D341Med (cell line): ENCODE measurements around the gene GPR146.

Experiments
- DNase-seq: peaks from one replicate; pipeline ENCODE4 v3.0.0; 2012; ENCODE audit warnings: low spot score

The GPR146 gene

DNA sequence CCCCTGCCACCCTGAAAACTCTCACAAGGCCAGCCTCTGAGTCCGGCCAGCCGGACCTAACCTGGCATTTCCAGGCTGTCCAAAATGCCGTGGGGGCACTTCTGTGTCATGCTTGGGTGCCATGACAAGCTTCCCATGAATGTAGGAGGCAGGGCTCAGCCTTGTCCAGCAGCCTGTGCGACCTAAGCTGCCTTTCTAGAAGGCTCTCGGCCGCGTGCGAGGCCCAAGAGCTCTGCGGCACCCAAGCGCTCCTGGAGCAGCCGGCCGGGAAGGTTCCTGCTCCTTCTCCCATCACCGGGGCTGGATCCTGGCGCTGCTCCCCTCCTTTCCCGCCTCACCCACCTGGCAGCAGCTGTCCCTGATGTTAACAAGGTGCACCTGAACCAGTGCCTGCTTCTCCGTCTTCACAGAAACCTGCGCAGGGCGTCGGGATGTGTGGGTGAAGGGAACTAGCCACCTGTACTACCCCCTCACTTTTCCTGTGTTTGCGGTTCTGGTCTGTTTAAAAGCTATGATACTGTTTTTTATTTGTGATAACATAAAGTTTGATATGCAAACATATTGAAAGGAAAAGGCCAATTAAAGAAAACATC, 49.7 kb downstream of the GPR146 start:
- DNase-seq = no peak

DNA sequence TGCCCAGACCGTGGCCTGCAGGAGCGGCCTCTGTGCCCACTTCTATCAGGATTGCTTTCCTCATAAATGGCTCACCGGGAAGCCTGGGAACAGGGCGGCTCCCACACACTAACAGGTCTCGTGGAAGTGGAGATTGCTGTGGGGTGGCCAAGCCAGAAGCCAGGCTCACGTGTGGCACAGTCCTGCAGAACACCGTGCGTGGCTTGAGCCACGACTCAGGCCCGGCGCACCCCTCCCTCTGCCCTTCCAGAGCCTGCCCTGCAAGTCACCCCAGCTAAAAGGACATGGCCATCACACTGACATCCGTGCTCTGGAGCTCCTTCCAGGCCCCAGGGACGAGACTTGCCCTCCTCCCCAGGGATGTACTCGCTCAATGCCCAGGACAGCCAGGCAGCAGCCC, 50.5 kb downstream of the GPR146 start:
- DNase-seq = no peak

DNA sequence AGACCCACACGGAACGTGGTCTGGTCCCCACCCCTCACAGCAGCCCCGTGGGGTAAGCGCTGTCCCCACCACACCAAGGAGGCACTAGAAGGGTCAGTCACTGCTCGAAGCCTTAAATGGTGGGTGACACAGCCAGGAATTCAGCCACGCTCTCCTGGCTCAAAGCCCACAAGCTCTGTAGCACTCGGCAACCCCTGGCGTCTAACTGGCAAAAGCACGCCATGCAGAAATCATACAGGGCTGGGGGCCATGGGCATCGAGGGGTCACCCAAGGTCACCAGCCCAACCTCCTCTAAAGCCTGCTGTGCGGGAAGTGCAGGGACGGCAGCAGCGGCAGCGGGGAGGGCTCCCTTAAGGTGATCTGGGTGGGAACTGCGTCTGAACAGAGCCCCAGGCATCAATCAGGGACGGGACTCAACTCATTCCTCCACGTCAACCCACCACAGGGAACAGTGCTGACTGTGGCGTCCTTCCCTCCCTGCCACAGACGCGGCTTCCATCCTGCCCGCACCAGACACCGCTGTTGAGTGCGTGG, 51.3 kb downstream of the GPR146 start:
- no peak for DNase-seq

GRCh38 chr7:1096156-1097119, 52.1 kb downstream of the GPR146 start:
- no peak for DNase-seq

DNA sequence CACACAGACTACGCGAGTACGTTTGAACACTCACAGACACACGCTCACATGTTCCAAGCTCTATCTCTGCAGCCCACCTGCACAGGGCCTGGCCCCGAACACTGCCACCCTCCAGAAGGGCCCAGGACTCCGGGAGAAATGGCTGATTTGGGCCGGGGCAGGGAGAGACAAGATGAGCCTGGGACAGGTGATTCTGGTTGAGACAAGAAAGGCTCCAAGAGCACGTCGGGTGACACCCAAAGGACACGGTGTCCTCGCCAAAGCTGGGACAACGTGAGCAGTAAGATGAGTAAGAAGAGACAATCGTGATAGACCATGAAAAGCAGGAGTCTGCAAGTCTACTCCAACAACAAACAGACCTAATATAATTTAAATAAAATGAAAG, 52.8 kb downstream of the GPR146 start:
- no peak for DNase-seq

DNA sequence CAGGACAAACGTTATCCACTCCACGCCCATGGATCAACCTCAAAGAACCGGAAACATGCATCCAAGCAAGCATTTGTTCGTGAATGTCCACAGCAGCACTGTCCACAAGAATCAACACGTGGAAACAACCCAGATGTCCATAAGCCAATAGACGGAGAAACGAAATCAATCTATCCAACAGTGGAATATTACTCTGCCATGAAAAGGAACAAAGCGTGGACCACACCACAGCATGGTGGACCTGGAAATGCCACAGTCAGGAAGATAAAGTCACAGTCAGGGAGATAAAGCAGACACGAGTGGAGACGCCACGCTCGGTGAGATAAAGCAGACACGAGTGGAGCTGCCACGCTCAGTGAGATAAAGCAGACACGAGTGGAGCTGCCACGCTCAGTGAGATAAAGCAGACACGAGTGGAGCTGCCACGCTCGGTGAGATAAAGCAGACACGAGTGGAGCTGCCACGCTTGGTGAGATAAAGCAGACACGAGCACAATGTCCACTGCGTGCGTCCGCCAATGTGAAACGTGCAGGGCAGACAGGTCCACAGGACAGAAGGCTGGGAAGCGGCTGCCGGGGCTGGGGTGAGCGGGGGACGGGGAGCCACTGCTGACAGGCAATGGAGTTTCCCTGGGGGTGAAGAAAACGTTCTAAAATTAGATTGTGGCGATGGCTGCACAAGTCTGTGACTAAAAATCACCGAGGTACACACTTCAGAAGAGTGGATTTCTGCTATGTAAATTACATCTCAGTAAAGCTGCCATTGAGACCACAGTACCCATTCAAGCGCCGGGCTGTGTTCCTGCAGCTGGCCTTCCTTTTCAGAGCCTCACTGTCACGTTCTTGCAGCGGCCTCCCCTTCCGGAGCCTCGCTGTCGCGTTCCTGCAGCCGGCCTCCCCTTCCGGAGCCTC, 54.2 kb downstream of the GPR146 start:
- no peak for DNase-seq

- DNase-seq = no peak
Observed at GRCh38 chr7:1099154-1099542, 54.8 kb downstream of the GPR146 start.

DNA sequence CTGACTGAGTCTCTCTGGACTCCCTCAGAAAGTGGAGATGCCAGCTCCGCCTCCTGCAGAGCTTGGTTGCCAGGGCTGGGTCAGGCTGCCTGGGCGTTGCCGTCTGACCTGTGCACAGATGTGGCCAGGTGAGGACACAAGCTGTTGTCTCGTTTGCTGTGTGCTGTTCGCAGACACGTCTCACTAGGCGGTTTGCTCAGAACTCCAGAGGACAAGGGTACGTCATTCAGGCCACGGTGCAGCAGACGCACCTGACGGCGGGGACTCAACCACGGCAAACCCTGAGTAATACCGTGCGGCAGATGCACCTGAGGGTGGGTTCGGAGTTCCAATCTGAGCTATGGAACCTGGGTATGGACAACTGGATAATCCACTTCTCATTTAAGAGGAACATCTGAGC, 55.3 kb downstream of the GPR146 start:
- no peak for DNase-seq

DNA sequence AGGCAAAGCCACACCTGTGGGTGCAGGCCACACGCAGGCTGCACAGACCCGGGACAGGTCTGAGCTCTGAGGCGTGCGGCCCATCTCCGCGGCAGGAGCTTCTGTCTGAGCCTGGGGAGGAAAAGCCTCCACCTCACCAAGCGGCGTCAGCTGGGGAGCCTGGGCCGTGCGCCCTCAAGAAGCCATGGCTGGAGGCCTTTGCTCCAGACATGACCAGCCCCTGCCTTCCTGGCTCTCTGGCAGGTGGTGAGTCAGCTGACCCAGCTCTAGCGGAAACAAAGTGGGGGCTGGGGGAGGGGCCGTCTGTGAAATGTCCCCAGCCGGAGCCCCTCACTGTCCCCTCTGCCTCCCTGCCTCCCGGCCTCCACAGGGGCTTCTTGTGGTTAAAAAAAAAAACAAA, 56.0 kb downstream of the GPR146 start:
- DNase-seq = no peak

DNA sequence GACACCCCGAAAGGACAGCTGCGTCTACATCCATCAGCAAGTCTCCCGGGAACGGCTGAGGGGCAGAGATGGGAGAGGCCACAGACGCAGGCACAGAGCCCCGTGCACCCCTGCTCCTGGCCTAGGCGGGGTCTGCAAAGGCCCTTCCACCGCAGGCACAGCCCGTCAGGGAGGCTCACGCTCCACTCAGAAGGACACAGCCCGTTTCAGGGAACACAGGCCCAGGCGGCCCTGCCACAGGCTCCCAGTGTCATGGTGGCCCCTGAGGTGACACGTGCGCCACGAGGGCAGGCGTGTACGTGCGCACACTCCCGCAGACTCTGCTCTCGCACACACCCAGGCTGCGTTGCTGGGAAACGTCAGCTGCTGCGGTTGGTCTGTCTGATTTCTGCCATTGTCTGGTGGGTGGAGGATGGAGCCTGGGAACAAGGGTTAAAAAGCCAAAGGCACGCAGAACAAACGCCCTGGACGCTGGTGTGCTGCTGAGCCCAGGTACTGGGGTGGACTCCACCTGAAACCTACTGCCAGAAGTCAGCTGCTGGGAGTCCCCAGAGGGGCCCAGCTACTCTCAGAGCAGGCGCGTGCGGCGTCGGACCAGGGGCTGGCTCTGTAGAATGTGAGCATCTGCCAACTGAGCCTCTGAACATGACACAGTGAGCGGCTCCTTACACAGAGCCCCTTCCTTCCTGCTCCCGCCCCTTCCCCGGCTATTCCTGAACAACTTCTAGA, 56.7 kb downstream of the GPR146 start:
- no peak for DNase-seq

- DNase-seq = no peak
Observed at GRCh38 chr7:1101563-1102431, 57.5 kb downstream of the GPR146 start.

DNA sequence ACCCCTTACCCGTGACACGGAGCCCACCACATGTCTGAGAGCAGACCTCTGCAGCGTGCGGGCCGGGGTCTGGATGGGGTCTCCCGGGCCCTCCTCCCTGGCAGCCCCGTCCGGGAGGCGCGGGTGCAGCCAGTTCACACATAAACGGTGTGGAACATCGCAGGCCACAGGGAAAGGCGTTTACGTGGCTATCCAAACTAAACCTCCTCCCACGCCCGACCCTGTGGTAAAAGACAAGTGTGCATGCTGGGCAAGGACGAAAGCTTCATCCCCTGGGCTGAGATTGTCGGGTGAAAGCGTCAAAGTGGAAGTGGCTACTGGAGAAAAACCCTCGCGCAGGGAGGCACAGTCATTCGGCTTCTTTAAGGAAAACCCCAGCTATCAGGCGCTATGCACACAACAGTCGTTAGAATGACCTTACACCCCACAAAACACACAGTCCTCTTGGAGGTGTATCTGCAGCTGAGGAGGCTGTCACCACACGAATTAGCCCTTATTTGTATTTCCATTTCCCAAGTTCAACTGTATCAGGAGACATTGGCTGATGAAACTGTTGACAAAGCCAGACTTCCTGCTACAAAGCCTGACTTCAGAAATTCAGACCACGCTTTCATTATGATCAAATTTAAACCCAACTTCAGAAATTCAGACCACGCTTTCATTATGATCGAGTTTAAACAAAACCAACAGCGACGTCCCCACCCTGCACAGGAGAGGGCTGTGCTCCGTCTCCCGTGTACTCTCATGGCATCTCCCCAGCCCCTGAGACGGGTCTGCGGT, 58.9 kb downstream of the GPR146 start:
- no peak for DNase-seq

DNA sequence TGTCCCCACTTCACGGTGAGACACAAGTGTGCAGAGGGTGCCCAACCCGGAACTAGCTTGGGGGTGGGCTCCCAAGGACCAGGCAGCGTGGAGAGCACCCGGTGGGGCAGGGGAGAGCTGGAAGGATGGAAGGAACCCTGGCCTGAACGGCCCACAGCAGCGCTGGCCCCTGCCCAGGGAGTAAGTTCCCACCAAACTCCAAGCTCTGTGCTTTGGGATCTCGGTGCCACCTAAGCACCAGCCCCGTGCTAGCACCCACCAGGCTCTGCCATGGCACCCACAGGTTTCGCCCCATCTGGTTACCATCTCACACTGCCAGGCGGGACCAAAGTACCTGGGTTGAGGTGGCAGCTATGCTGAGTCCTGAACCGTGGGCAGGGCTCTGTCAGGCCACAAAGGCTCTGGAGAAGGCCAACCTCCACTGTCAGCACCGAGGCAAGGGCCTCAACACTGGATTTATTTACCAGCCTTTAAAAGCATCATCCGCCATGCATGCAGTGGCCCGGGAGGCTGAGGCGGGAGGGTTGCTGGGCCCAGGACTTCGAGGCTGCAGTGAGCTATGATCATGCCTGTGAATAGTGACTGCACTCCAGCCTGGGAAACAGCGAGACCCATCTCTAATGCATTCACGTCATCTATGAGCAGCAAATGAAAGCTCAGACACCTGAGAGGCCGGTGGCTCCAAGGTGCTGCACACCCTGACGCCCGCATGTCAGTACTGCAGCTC, 59.6 kb downstream of the GPR146 start:
- no peak for DNase-seq

DNA sequence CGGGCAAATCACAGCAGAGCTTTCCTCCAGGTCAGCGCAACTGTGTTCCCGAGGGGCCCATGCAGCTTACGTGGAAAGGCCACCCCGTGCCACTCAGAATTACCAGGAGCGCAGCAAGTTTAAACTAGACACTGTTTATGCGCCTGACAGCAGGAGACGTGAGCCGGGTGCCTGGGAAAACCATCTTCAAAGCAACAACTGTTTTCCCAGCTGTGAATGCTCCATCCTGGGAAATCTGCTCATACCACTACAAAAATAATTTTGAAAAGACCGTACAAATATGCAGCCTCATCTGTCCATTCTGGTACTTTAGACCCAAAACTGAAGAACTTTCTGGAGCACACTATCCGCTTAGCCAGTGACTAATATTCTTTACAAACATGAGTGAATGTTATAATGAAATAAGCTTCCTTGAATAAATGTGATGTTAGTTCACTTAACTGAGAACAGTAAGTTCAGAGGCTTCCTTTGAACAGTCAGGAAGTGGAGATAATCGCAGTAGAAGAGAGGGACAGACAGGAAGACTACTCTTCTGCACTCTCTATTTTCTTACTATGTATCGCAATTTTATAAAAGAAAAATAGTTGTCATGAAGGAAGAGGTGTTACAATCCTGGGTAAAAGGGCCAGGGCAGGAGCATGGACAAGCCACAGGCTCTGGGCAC, 60.3 kb downstream of the GPR146 start:
- DNase-seq = no peak

GRCh38 chr7:1105189-1105588, 60.8 kb downstream of the GPR146 start:
- DNase-seq = no peak

- DNase-seq = no peak
Observed at GRCh38 chr7:1106063-1106792, 61.9 kb downstream of the GPR146 start.

- DNase-seq = no peak
Observed at GRCh38 chr7:1106793-1107421, 62.6 kb downstream of the GPR146 start.
